Measurements from ENCODE around the gene BSN.

DNA sequence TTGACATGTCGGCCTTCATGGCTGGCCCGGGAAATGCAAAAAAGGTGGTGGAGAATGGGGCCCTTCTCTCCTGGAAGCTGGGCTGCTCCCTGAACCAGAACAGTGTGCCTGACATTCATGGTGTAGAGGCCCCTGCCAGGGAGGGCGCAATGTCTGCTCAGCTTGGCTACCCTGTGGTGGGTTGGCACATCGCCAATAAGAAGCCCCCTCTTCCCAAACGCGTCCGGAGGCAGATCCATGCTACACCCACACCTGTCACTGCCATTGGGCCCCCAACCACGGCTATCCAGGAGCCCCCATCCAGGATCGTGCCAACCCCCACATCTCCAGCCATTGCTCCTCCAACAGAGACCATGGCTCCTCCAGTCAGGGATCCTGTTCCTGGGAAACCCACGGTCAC lies 23.1 kb upstream of the BSN start:
- TF ChIP-seq CTCF (IDR thresholded peaks at IDR 0.05; ENCODE audit: low read length) (no peak), EZH2 (IDR thresholded peaks at IDR 0.05; ENCODE audit: borderline replicate concordance, low read length) (no peak)

Measured in OCI-LY1 (cell line).